ENCODE data around the gene SFRP5. TPM values are rescaled to one million over a fixed set of nuclear protein-coding genes. Genes with fewer than 3 reads are reported as not detected.

Gene SFRP5
- total and polyA plus RNA-seq, 2 of the 13 experiments (the other 11 are each of a cell fraction or from before 2014, with no cell fraction given): 0.32 to 1.7 TPM

DNA sequence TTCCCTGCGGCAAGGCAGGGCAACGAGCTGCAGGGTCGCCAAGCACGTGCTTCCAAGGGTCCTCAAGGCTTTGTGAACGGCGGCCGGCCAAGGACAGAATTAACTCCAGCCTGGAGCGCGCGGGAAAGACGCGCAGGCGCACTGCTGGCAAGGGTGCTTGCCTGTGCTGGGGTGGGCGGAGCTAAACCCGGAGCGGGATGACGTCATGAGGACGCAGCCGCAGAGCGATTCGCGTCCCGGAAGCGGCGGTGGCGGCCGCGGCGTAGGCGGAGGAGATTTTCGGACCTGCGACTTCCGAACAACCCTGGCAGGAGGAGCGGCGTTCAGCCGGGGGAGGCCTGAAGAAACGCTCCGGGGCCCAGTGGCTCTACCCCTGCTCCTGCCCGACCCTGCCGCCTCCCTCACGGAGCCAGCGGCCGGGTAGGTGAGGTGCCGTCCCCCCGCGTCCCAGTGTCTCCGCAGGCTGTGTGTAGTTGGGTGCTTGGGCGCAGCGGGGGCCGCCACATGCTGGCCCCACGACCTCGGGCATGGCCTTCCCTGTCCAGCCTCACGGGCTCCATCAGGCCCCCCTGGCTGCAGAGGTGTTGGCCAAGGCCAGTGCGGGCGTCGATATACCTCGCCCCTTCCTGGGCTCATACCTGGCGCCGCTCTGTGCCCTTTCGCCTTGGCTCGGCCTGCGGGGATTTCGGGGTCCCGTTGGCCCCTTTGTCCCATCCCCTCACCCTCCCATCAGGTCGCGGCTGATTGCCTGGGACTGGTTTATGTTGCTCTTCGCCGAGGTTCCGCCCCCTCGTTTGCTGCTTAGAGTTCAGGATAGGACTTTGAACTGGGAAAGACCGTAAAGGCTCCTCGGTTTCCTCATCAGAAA lies 34.7 kb downstream of the SFRP5 start, which contains the start of gene ZFYVE27 (continued):
- TF ChIP-seq, protein P1, sequence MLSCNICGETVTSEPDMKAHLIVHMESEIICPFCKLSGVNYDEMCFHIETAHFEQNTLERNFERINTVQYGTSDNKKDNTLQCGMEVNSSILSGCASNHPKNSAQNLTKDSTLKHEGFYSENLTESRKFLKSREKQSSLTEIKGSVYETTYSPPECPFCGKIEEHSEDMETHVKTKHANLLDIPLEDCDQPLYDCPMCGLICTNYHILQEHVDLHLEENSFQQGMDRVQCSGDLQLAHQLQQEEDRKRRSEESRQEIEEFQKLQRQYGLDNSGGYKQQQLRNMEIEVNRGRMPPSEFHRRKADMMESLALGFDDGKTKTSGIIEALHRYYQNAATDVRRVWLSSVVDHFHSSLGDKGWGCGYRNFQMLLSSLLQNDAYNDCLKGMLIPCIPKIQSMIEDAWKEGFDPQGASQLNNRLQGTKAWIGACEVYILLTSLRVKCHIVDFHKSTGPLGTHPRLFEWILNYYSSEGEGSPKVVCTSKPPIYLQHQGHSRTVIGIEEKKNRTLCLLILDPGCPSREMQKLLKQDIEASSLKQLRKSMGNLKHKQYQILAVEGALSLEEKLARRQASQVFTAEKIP (CRISPR knock-in tag; IDR thresholded peaks at IDR 0.05; ENCODE audit: borderline replicate concordance): no peak
- peak; percentile 90 for TF ChIP-seq KLF12 (CRISPR knock-in tag; IDR thresholded peaks at IDR 0.05; ENCODE audit: borderline replicate concordance)
- 0 out of 2 replicates have a peak, but pooled peaks have one; percentile 19 for TF ChIP-seq KDM6A (CRISPR knock-in tag; IDR thresholded peaks at IDR 0.05; ENCODE audit: low read depth)
- TF ChIP-seq, protein P2, sequence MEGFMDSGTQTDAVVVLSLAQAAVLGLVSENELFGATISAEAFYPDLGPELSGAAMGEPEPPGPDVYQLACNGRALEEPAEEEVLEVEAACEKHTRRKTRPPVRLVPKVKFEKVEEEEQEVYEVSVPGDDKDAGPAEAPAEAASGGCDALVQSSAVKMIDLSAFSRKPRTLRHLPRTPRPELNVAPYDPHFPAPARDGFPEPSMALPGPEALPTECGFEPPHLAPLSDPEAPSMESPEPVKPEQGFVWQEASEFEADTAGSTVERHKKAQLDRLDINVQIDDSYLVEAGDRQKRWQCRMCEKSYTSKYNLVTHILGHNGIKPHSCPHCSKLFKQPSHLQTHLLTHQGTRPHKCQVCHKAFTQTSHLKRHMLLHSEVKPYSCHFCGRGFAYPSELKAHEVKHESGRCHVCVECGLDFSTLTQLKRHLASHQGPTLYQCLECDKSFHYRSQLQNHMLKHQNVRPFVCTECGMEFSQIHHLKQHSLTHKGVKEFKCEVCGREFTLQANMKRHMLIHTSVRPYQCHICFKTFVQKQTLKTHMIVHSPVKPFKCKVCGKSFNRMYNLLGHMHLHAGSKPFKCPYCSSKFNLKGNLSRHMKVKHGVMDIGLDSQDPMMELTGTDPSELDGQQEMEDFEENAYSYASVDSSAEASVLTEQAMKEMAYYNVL (CRISPR knock-in tag; IDR thresholded peaks at IDR 0.05; ENCODE audit: borderline replicate concordance): peak; percentile 43; the same call in 1 of the 2 replicates
- TF ChIP-seq SMYD3 (CRISPR knock-in tag; IDR thresholded peaks at IDR 0.05): peak; percentile 98
- TF ChIP-seq, protein P3, sequence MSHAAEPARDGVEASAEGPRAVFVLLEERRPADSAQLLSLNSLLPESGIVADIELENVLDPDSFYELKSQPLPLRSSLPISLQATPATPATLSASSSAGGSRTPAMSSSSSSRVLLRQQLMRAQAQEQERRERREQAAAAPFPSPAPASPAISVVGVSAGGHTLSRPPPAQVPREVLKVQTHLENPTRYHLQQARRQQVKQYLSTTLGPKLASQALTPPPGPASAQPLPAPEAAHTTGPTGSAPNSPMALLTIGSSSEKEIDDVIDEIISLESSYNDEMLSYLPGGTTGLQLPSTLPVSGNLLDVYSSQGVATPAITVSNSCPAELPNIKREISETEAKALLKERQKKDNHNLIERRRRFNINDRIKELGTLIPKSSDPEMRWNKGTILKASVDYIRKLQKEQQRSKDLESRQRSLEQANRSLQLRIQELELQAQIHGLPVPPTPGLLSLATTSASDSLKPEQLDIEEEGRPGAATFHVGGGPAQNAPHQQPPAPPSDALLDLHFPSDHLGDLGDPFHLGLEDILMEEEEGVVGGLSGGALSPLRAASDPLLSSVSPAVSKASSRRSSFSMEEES (CRISPR knock-in tag; IDR thresholded peaks at IDR 0.05): peak; percentile 87
- TF ChIP-seq ZNF782 (CRISPR knock-in tag; IDR thresholded peaks at IDR 0.05; ENCODE audit: borderline replicate concordance): peak; percentile 88
- TF ChIP-seq ZNF136 (CRISPR knock-in tag; IDR thresholded peaks at IDR 0.05; ENCODE audit: low read depth): peak; percentile 87; the same call in 1 of the 2 replicates
- TF ChIP-seq HNRNPK (IDR thresholded peaks at IDR 0.05; ENCODE audit: low read depth, low read length, poor library complexity, severe bottlenecking): peak; percentile 71
- peak; percentile 97 for TF ChIP-seq REXO4 (CRISPR knock-in tag; IDR thresholded peaks at IDR 0.05; ENCODE audit: borderline replicate concordance)
- TF ChIP-seq MIER2 (CRISPR knock-in tag; IDR thresholded peaks at IDR 0.05): peak; percentile 88
- peak; percentile 87; the same call in 1 of the 2 replicates for TF ChIP-seq ZNF816 (CRISPR knock-in tag; IDR thresholded peaks at IDR 0.05; ENCODE audit: borderline replicate concordance)
- TF ChIP-seq ZFP62 (CRISPR knock-in tag; IDR thresholded peaks at IDR 0.05): no peak
- no peak; a peak in 1 of 4 replicates for TF ChIP-seq EP300 (IDR thresholded peaks at IDR 0.05; ENCODE audit: low read depth in 2 of 2, low read length in 2 of 2)
- TF ChIP-seq EP300 (CRISPR knock-in tag; IDR thresholded peaks at IDR 0.05; ENCODE audit: borderline replicate concordance): peak; percentile 71
- TF ChIP-seq ZNF781 (CRISPR knock-in tag; IDR thresholded peaks at IDR 0.05; ENCODE audit: borderline replicate concordance, not compliant biosample characterization): peak; percentile 99
- peak; percentile 97 for TF ChIP-seq MYC (CRISPR knock-in tag; IDR thresholded peaks at IDR 0.05; ENCODE audit: borderline replicate concordance)
- TF ChIP-seq, protein P4, sequence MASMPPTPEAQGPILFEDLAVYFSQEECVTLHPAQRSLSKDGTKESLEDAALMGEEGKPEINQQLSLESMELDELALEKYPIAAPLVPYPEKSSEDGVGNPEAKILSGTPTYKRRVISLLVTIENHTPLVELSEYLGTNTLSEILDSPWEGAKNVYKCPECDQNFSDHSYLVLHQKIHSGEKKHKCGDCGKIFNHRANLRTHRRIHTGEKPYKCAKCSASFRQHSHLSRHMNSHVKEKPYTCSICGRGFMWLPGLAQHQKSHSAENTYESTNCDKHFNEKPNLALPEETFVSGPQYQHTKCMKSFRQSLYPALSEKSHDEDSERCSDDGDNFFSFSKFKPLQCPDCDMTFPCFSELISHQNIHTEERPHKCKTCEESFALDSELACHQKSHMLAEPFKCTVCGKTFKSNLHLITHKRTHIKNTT (CRISPR knock-in tag; IDR thresholded peaks at IDR 0.05): no peak
- no peak for TF ChIP-seq SUZ12 (IDR thresholded peaks at IDR 0.05; ENCODE audit: low read depth, low read length)
- TF ChIP-seq, protein P5, sequence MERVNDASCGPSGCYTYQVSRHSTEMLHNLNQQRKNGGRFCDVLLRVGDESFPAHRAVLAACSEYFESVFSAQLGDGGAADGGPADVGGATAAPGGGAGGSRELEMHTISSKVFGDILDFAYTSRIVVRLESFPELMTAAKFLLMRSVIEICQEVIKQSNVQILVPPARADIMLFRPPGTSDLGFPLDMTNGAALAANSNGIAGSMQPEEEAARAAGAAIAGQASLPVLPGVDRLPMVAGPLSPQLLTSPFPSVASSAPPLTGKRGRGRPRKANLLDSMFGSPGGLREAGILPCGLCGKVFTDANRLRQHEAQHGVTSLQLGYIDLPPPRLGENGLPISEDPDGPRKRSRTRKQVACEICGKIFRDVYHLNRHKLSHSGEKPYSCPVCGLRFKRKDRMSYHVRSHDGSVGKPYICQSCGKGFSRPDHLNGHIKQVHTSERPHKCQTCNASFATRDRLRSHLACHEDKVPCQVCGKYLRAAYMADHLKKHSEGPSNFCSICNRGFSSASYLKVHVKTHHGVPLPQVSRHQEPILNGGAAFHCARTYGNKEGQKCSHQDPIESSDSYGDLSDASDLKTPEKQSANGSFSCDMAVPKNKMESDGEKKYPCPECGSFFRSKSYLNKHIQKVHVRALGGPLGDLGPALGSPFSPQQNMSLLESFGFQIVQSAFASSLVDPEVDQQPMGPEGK (CRISPR knock-in tag; IDR thresholded peaks at IDR 0.05): peak; percentile 52; the same call in 1 of the 2 replicates
